PFSK-1 (cell line): Measurements from ENCODE around the gene BAIAP2L1.

Experiments
- POLR2AphosphoS5 ChIP-seq: IDR thresholded peaks from 2 replicates; pipeline ENCODE4 v1.6.1; 2012; ENCODE audit warnings: low read depth, mild to moderate bottlenecking, control low read depth, low read length, moderate library complexity
- SIN3A ChIP-seq: IDR thresholded peaks from 2 replicates; pipeline ENCODE4 v1.6.1; 2012; ENCODE audit warnings: mild to moderate bottlenecking, low read length, moderate library complexity, borderline replicate concordance; ENCODE audit not compliant: insufficient read depth
- TF ChIP-seq, protein P1 (sequence below), 2 experiments: IDR thresholded peaks; 2 replicates each; pipeline versions ENCODE4 v1.6.1 to v1.8.0; 2011 to 2012; ENCODE audit warnings: low read depth in 2 of 2, low read length in 2 of 2, control low read depth in 1 of 2, inconsistent platforms in 1 of 2, mild to moderate bottlenecking in 1 of 2, moderate library complexity in 1 of 2; ENCODE audit not compliant: insufficient read depth in 1 of 2

DNA sequence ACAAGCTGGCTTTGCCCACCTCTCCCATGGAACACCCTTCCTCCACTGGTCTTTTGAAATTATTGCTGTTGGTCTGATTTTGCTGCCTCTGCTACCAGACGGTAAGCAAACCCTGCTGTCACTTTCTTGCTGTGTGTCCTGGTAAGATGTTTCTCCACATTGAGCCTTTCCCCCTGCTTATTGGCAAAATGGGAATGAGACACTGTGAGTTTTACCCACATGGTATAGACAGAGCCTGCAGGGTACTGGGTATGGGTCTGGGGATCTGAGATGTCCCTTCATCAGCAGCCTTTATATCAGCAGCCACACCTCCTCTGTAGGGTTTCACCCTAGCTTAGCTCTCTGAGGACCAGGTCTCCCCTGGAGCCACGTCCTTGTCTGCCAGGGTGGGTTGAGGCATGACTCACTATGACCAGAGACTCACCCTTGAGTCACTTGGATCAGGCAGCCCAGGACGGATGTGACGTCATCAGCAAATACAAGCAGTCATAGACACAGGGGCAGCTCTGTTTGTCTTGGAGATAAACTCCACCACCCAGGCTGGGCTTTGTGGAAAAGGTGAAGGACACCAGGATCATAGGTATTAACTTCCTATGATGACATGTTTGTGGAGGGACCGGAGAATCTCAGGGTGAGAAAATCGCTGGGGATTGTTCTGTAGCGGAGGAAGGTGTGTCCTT lies 17.9 kb upstream of the BAIAP2L1 start:
- no peak for TF ChIP-seq POLR2AphosphoS5
- TF ChIP-seq, protein P1, sequence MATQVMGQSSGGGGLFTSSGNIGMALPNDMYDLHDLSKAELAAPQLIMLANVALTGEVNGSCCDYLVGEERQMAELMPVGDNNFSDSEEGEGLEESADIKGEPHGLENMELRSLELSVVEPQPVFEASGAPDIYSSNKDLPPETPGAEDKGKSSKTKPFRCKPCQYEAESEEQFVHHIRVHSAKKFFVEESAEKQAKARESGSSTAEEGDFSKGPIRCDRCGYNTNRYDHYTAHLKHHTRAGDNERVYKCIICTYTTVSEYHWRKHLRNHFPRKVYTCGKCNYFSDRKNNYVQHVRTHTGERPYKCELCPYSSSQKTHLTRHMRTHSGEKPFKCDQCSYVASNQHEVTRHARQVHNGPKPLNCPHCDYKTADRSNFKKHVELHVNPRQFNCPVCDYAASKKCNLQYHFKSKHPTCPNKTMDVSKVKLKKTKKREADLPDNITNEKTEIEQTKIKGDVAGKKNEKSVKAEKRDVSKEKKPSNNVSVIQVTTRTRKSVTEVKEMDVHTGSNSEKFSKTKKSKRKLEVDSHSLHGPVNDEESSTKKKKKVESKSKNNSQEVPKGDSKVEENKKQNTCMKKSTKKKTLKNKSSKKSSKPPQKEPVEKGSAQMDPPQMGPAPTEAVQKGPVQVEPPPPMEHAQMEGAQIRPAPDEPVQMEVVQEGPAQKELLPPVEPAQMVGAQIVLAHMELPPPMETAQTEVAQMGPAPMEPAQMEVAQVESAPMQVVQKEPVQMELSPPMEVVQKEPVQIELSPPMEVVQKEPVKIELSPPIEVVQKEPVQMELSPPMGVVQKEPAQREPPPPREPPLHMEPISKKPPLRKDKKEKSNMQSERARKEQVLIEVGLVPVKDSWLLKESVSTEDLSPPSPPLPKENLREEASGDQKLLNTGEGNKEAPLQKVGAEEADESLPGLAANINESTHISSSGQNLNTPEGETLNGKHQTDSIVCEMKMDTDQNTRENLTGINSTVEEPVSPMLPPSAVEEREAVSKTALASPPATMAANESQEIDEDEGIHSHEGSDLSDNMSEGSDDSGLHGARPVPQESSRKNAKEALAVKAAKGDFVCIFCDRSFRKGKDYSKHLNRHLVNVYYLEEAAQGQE (IDR thresholded peaks at IDR 0.05; ENCODE audit: insufficient read depth in 1 of 2, low read depth in 2 of 2, low read length in 2 of 2): no peak
- TF ChIP-seq SIN3A: no peak
